HepG2 (cell line): ENCODE data around the gene KRI1. TPM values are rescaled to one million over a fixed set of nuclear protein-coding genes. Genes with fewer than 3 reads are reported as not detected.
A peak's percentile ranks its signal among the peaks of the same experiment; 100 is the strongest.

Experiments used
- ATAC-seq: fragments of 200-7000 bp; cut with Tn5 transposase; 3 replicates; pipeline ENCODE4 v1.9.1; 2020; ENCODE audit warnings: mild to moderate bottlenecking, moderate library complexity
- BruUV-seq: library from RNA; stranded (reverse); fragments of 400-500 nt; replicated peaks from 2 replicates; lab custom pipeline; 2021; lab: Mats Ljungman, UMichigan
- CTCF ChIA-PET: fragments of 300-600 bp; formaldehyde crosslinking; extraction: SDS; loops from one replicate; lab custom pipeline; 2021; ENCODE audit warnings: low total read pairs, inconsistent platforms, low intra/inter-chr PET ratio; lab: Yijun Ruan, JAX
- POLR2A ChIA-PET: fragments of 350-600 bp; sonication (Branson Sonifier 250); formaldehyde crosslinking; loops from one replicate; lab custom pipeline; 2020; ENCODE audit warnings: antibody characterized with exemption, inconsistent platforms; lab: Yijun Ruan, JAX
- DNase-seq: peaks from one replicate; pipeline ENCODE4 v3.0.0-alpha.2; 2015; ENCODE audit warnings: low spot score
- FAIRE-seq: peaks from 3 replicates; lab custom pipeline; 2011; peaks lifted over from hg19 to GRCh38; lab: Jason Lieb, UNC
- H2AFZ ChIP-seq: one replicate; pipeline ENCODE4 v1.6.1; 2011; ENCODE audit warnings: low read length, inconsistent platforms
- H3K27ac ChIP-seq: fragments of 300-600 bp; 3 replicates; pipeline ENCODE4 v1.8.0; 2011; ENCODE audit warnings: mixed run types, mild to moderate bottlenecking, mixed read lengths, low read length, inconsistent platforms; ENCODE audit not compliant: insufficient read depth; ENCODE audit errors: extremely low read length
- H3K27me3 ChIP-seq, 2 experiments: fragments of 200-600 bp in 1 of 2; 2 replicates in 1 of 2; 3 replicates in 1 of 2; pipeline versions ENCODE4 v1.6.0 to v1.8.0; 2011; ENCODE audit warnings: low read length in 2 of 2, mild to moderate bottlenecking in 2 of 2, moderate library complexity in 2 of 2, inconsistent platforms in 1 of 2; ENCODE audit not compliant: insufficient read depth in 2 of 2, control insufficient read depth in 1 of 2
- H3K36me3 ChIP-seq, 2 experiments: fragments of 200-600 bp in 1 of 2; replicated peaks in 1 of 2; 2 replicates in 1 of 2; 3 replicates in 1 of 2; pipeline versions ENCODE4 v1.5.1 to v1.8.0; 2011; ENCODE audit warnings: low read length in 2 of 2, inconsistent platforms in 1 of 2; ENCODE audit not compliant: insufficient read depth in 2 of 2, control insufficient read depth in 1 of 2
- H3K4me1 ChIP-seq: 2 replicates; pipeline ENCODE4 v1.5.1; 2012; ENCODE audit warnings: low read length, inconsistent platforms; ENCODE audit not compliant: insufficient read depth
- H3K4me2 ChIP-seq: 2 replicates; pipeline ENCODE4 v1.6.0; 2011; ENCODE audit warnings: low read depth, low read length, inconsistent platforms
- H3K4me3 ChIP-seq, 3 experiments: fragments of 200-600 bp in 1 of 3; sonication (generic), shearing (Covaris generic) in 1 of 3; replicated peaks in 1 of 3; 2 replicates each; pipeline ENCODE4 v1.5.1; 2011 to 2016; ENCODE audit warnings: low read length in 3 of 3, inconsistent platforms in 2 of 3, low read depth in 2 of 3, mild to moderate bottlenecking in 2 of 3, control low read depth in 1 of 3, mixed read lengths in 1 of 3; ENCODE audit not compliant: insufficient read depth in 1 of 3
- H3K79me2 ChIP-seq: one replicate; pipeline ENCODE4 v1.6.1; 2011; ENCODE audit warnings: low read length, inconsistent platforms; ENCODE audit not compliant: insufficient read depth
- H3K9ac ChIP-seq: 2 replicates; pipeline ENCODE4 v1.6.0; 2011; ENCODE audit warnings: mild to moderate bottlenecking, low read depth, low read length, inconsistent platforms; ENCODE audit not compliant: insufficient read depth
- H3K9me3 ChIP-seq: 2 replicates; pipeline ENCODE4 v1.5.1; 2012; ENCODE audit warnings: mild to moderate bottlenecking, low read length
- H4K20me1 ChIP-seq: 2 replicates; pipeline ENCODE4 v1.6.0; 2011; ENCODE audit warnings: inconsistent platforms, mild to moderate bottlenecking, low read length, moderate library complexity; ENCODE audit not compliant: insufficient read depth
- AGO2 ChIP-seq: fragments of 200-400 bp; formaldehyde crosslinking; optimal IDR thresholded peaks from 2 replicates; pipeline ENCODE3; 2017; ENCODE audit warnings: mild to moderate bottlenecking, low read depth, low read length, moderate library complexity
- NFIC ChIP-seq: IDR thresholded peaks from 2 replicates; pipeline ENCODE4 v1.6.1; 2012; ENCODE audit warnings: mild to moderate bottlenecking, low read length, inconsistent platforms
- RBFOX2 ChIP-seq: fragments of 200-400 bp; formaldehyde crosslinking; IDR thresholded peaks from 2 replicates; pipeline ENCODE4 v1.6.1; 2017; ENCODE audit warnings: low read depth, mild to moderate bottlenecking, low read length
- ZNF331 ChIP-seq: sonication (generic); formaldehyde crosslinking; IDR thresholded peaks from 2 replicates; pipeline ENCODE4 v1.4.0; 2020; ENCODE audit warnings: missing genetic modification reagents
- ZNF567 ChIP-seq: sonication (generic); formaldehyde crosslinking; IDR thresholded peaks from 2 replicates; pipeline ENCODE4 v1.8.1; 2023; ENCODE audit warnings: mild to moderate bottlenecking, missing genetic modification reagents, borderline replicate concordance
- WGBS: methylation state at CpG from one replicate; pipeline ENCODE4 v1.1.6; 2017; ENCODE audit warnings: low lambda C conversion rate; 5-methylcytosine and 5-hydroxymethylcytosine counted together
- in situ Hi-C: cut with HindIII; loops from 2 replicates; pipeline ENCODE4 v1.10.0; 2017; ENCODE audit warnings: low pct_unique_long_range_greater_than_20kb; ENCODE audit not compliant: extremely low pct_ligation_motif_present
- intact Hi-C: fragments of 100-400 bp; cut with micrococcal nuclease; formaldehyde crosslinking; loops from one replicate; pipeline ENCODE4 v1.10.0; 2022; ENCODE audit not compliant: unreplicated experiment
- polyA plus RNA-seq, 8 experiments: library from polyadenylated mRNA; depleted of rRNA in 3 of 8; stranded (reverse) in 7 of 8; unstranded in 1 of 8; fragments of >200 nt; fragmentation: Illumina TruSeq in 4 of 8; extraction: Trizol in 4 of 8; gene quantifications; 2 replicates each; pipeline versions ENCODE4 v1.2.1 to v1.2.3, GENCODE V29; 2011 to 2016; ENCODE audit warnings: low read depth in 4 of 8, missing spikeins in 1 of 8, mixed read lengths in 1 of 8; ENCODE audit not compliant: insufficient read depth in 1 of 8
- total RNA-seq, 5 experiments: library from RNA; depleted of rRNA; stranded (reverse); fragments of >200 nt; fragmentation: Illumina TruSeq; extraction: Trizol; gene quantifications; 2 replicates each; pipeline ENCODE4 v1.2.3, GENCODE V29; 2016; ENCODE audit warnings: low read depth in 1 of 5
- TF ChIP-seq, protein P1 (sequence below): sonication (generic); formaldehyde crosslinking; IDR thresholded peaks from 2 replicates; pipeline ENCODE4 v1.4.0; 2020; ENCODE audit warnings: missing genetic modification reagents

The KRI1 gene
- total and polyA plus RNA-seq, 2 of the 13 experiments (the other 11 are each of a cell fraction or from before 2014, with no cell fraction given) = 9.1 to 11.7 TPM

DNA sequence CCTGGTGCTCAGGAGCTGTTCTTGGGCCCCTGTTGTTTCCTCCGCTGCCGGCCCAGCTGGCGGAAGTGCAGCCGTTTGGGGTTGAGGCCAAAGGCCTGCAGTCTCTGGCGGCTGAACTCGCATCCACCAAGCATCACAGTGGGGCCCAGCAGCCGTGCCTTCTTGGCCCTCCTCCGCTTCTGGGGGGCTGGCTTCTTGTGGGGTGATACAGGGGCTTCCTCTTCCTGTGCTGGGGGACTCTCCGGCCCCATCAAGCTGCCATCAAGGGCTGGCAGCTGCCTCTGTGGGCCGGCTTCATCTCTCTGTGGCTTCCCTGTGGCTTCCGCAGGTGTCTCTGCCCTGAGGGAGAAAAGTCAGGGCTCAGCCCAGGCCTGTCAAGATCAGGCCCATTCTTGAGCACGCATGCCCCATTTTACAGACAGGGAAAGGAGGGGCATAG lies 11.8 kb downstream of the KRI1 start:
- Histone ChIP-seq H3K27me3 (no peaks in the 10 kb centered on the region), H3K9me3 (no peaks in the 10 kb centered on the region), H3K4me1 (no peaks in the 10 kb centered on the region), H3K4me3 (no peak overlapping the region), H2AFZ (no peak overlapping the region), H3K9ac (no peak overlapping the region), H3K36me3 (peaks cover 15 to 66% of the 10 kb centered on the region in 2 experiments), H3K4me2 (no peak overlapping the region), H3K79me2 (no peaks in the 10 kb centered on the region), H4K20me1 (no peaks in the 10 kb centered on the region), H3K27ac (no peak overlapping the region)
- BruUV-seq = no TSS peak
- CTCF ChIA-PET = no interaction called here
- FAIRE-seq (no peak), ATAC-seq (no peak), DNase-seq (no peak)
- POLR2A ChIA-PET = interaction anchor here (1.1 to 1.9 kb wide), 3 partner anchors 11 to 27 kb away, joined by 3 to 4 read pairs (median 3); no protein-coding TSS in a partner anchor
- TF ChIP-seq ZNF331 (CRISPR knock-in tag) = no peak
- TF ChIP-seq ZNF567 (CRISPR knock-in tag) = no peak
- no peak for TF ChIP-seq NFIC
- TF ChIP-seq RBFOX2 = peak; percentile 40; the same call in 1 of the 2 replicates
- peak; percentile 71 for TF ChIP-seq AGO2
- TF ChIP-seq, protein P1, sequence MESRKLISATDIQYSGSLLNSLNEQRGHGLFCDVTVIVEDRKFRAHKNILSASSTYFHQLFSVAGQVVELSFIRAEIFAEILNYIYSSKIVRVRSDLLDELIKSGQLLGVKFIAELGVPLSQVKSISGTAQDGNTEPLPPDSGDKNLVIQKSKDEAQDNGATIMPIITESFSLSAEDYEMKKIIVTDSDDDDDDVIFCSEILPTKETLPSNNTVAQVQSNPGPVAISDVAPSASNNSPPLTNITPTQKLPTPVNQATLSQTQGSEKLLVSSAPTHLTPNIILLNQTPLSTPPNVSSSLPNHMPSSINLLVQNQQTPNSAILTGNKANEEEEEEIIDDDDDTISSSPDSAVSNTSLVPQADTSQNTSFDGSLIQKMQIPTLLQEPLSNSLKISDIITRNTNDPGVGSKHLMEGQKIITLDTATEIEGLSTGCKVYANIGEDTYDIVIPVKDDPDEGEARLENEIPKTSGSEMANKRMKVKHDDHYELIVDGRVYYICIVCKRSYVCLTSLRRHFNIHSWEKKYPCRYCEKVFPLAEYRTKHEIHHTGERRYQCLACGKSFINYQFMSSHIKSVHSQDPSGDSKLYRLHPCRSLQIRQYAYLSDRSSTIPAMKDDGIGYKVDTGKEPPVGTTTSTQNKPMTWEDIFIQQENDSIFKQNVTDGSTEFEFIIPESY (CRISPR knock-in tag) = peak; percentile 61; the same call in 1 of the 2 replicates
- in situ Hi-C loops = no loop called here
- intact Hi-C loops = no loop called here
- 94% methylated on average over 3 of the region's 12 CpGs for WGBS
